Measurements from ENCODE around the gene PAM.

The PAM gene

GRCh38 chr5:102930244-102930643, 175.1 kb downstream of the PAM start:
- no peak overlapping the region for H3K4me3 Mint-ChIP-seq
- no peak overlapping the region for H3K27ac Mint-ChIP-seq (ENCODE audit: low read depth)
- no peaks in the 10 kb centered on the region for H3K9me3 Mint-ChIP-seq
- H3K4me1 Mint-ChIP-seq = no peaks in the 10 kb centered on the region
- H3K27me3 Mint-ChIP-seq = no peaks in the 10 kb centered on the region
- ATAC-seq (replicated peaks; ENCODE audit: extremely low read depth, poor library complexity, severe bottlenecking) (no peak), DNase-seq (ENCODE audit: low spot score in 2 of 2) (no peak)
- H3K36me3 Mint-ChIP-seq (ENCODE audit: insufficient read depth) = peaks cover 7% of the 10 kb centered on the region

GRCh38 chr5:102931085-102931725, 176.1 kb downstream of the PAM start:
- Mint-ChIP-seq H3K27ac (ENCODE audit: low read depth) (no peak overlapping the region), H3K4me1 (no peaks in the 10 kb centered on the region), H3K27me3 (no peaks in the 10 kb centered on the region), H3K4me3 (no peak overlapping the region), H3K36me3 (ENCODE audit: insufficient read depth) (peaks cover 7% of the 10 kb centered on the region), H3K9me3 (no peaks in the 10 kb centered on the region)
- DNase-seq (ENCODE audit: low spot score in 2 of 2) (no peak), ATAC-seq (replicated peaks; ENCODE audit: extremely low read depth, poor library complexity, severe bottlenecking) (no peak)

GRCh38 chr5:102932781-102933180, 177.7 kb downstream of the PAM start:
- Mint-ChIP-seq H3K9me3 (no peaks in the 10 kb centered on the region), H3K36me3 (ENCODE audit: insufficient read depth) (peaks cover 2% of the 10 kb centered on the region), H3K27me3 (no peaks in the 10 kb centered on the region), H3K27ac (ENCODE audit: low read depth) (no peak overlapping the region), H3K4me3 (no peak overlapping the region), H3K4me1 (no peaks in the 10 kb centered on the region)
- no peak for DNase-seq (ENCODE audit: low spot score in 2 of 2)
- ATAC-seq (replicated peaks; ENCODE audit: extremely low read depth, poor library complexity, severe bottlenecking) = no peak

- H3K27me3 Mint-ChIP-seq = no peaks in the 10 kb centered on the region
- DNase-seq (ENCODE audit: low spot score in 2 of 2) (no peak), ATAC-seq (replicated peaks; ENCODE audit: extremely low read depth, poor library complexity, severe bottlenecking) (no peak)
- H3K36me3 Mint-ChIP-seq (ENCODE audit: insufficient read depth) = peaks cover 2% of the 10 kb centered on the region
- no peaks in the 10 kb centered on the region for H3K9me3 Mint-ChIP-seq
- H3K4me1 Mint-ChIP-seq = no peaks in the 10 kb centered on the region
- no peak overlapping the region for H3K4me3 Mint-ChIP-seq
- H3K27ac Mint-ChIP-seq (ENCODE audit: low read depth) = no peak overlapping the region
Observed at GRCh38 chr5:102933316-102933715, 178.2 kb downstream of the PAM start.

DNA sequence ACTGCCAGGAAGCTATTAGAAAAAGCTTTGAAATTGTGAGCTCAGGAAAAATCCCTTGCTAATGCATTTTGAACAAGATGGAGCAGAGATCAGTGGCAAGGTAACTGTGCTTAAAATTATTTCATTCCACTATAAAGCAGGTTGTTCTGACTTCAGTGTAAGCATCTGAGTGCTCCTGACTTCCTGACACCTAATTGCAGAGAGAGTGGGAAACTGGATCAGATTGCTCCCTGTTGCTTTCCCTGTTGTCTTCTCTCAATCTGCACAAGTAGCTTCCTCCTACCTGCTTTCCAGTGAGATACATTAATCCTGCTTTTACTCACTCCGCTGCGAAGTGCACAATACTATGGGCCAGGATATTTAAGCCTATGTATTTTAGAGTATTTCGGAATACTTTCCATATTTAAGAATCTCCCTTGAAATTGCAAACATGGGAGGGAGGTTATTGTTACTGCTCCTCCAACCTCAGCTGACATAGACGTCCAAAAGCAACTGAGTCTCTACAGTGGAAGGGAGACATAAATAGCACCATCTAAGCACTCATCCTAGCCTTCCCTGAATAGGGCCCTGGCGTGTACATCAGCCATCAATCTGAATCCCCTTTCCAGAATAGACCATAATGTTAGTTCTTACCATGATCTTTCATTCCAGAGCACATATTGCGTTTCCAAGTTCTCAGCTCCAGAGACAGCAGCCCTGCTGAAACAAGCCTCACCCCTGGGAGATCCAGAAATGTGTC, 178.8 kb downstream of the PAM start:
- Mint-ChIP-seq H3K4me3 (no peak overlapping the region), H3K4me1 (no peaks in the 10 kb centered on the region), H3K9me3 (no peaks in the 10 kb centered on the region), H3K27ac (ENCODE audit: low read depth) (no peak overlapping the region), H3K27me3 (no peaks in the 10 kb centered on the region), H3K36me3 (ENCODE audit: insufficient read depth) (peaks cover 2% of the 10 kb centered on the region)
- DNase-seq (ENCODE audit: low spot score in 2 of 2) (no peak), ATAC-seq (replicated peaks; ENCODE audit: extremely low read depth, poor library complexity, severe bottlenecking) (no peak)

GRCh38 chr5:102937894-102938293, 182.8 kb downstream of the PAM start:
- no peak for DNase-seq (ENCODE audit: low spot score in 2 of 2)
- ATAC-seq (replicated peaks; ENCODE audit: extremely low read depth, poor library complexity, severe bottlenecking) = no peak
- no peak overlapping the region for H3K27ac Mint-ChIP-seq (ENCODE audit: low read depth)
- peaks cover 2% of the 10 kb centered on the region for H3K36me3 Mint-ChIP-seq (ENCODE audit: insufficient read depth)
- no peaks in the 10 kb centered on the region for H3K9me3 Mint-ChIP-seq
- no peaks in the 10 kb centered on the region for H3K27me3 Mint-ChIP-seq
- no peaks in the 10 kb centered on the region for H3K4me1 Mint-ChIP-seq
- no peak overlapping the region for H3K4me3 Mint-ChIP-seq

DNA sequence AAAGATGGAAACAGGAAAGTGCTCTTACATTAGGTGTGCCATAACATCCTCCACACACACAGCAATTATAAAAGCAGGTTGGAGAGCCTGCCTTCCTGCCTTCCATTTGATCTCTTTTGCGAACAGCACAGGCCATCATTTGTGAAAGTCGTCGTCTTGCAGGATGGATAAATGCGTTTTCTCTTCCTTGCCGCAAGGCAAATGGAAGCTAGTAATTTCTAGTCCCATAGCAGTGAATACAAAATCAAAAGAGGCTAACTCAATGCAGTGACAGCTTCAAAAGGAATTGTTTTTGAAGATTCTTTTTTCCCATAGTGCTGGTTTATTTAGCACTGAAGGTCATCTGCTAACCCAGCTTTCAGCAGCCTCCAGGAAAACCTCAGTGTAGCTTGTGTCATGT, 186.0 kb downstream of the PAM start:
- H3K9me3 Mint-ChIP-seq = no peaks in the 10 kb centered on the region
- no peak overlapping the region for H3K4me3 Mint-ChIP-seq
- no peak for DNase-seq (ENCODE audit: low spot score in 2 of 2)
- no peak for ATAC-seq (replicated peaks; ENCODE audit: extremely low read depth, poor library complexity, severe bottlenecking)
- H3K36me3 Mint-ChIP-seq (ENCODE audit: insufficient read depth) = no peaks in the 10 kb centered on the region
- H3K27me3 Mint-ChIP-seq = no peaks in the 10 kb centered on the region
- H3K4me1 Mint-ChIP-seq = no peaks in the 10 kb centered on the region
- no peak overlapping the region for H3K27ac Mint-ChIP-seq (ENCODE audit: low read depth)

- DNase-seq (ENCODE audit: low spot score in 2 of 2) (no peak), ATAC-seq (replicated peaks; ENCODE audit: extremely low read depth, poor library complexity, severe bottlenecking) (no peak)
- no peak overlapping the region for H3K27ac Mint-ChIP-seq (ENCODE audit: low read depth)
- no peaks in the 10 kb centered on the region for H3K4me1 Mint-ChIP-seq
- no peak overlapping the region for H3K4me3 Mint-ChIP-seq
- no peaks in the 10 kb centered on the region for H3K27me3 Mint-ChIP-seq
- no peaks in the 10 kb centered on the region for H3K9me3 Mint-ChIP-seq
- H3K36me3 Mint-ChIP-seq (ENCODE audit: insufficient read depth) = peaks cover 12% of the 10 kb centered on the region
Observed at GRCh38 chr5:102946414-102946813, 191.3 kb downstream of the PAM start.

- no peak for ATAC-seq (replicated peaks; ENCODE audit: extremely low read depth, poor library complexity, severe bottlenecking)
- no peak overlapping the region for H3K4me3 Mint-ChIP-seq
- H3K27me3 Mint-ChIP-seq = no peaks in the 10 kb centered on the region
- H3K27ac Mint-ChIP-seq (ENCODE audit: low read depth) = no peak overlapping the region
- no peaks in the 10 kb centered on the region for H3K4me1 Mint-ChIP-seq
- H3K9me3 Mint-ChIP-seq = no peaks in the 10 kb centered on the region
- H3K36me3 Mint-ChIP-seq (ENCODE audit: insufficient read depth) = peaks cover 13% of the 10 kb centered on the region
- no peak for DNase-seq (ENCODE audit: low spot score in 2 of 2)
Observed at GRCh38 chr5:102946971-102947370, 191.9 kb downstream of the PAM start.

DNA sequence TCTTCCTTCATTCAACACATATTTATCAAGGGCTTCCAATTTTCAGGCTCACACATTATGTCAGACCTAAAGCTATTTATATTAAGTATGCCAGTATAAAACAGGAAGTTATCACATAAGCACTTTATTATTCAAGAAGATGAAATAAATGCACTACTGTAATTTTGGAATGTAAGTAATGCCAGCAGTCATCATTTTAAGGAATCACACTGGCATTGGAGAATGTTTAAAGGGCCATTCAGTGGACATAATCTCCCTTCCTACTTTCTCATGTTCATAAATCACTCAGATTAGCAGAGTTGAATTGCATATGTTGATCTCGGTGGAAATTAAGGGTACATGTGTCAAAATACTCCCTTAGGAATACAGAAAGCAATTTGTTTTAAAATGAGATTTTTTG, 200.4 kb downstream of the PAM start:
- no peak overlapping the region for H3K4me3 Mint-ChIP-seq

DNA sequence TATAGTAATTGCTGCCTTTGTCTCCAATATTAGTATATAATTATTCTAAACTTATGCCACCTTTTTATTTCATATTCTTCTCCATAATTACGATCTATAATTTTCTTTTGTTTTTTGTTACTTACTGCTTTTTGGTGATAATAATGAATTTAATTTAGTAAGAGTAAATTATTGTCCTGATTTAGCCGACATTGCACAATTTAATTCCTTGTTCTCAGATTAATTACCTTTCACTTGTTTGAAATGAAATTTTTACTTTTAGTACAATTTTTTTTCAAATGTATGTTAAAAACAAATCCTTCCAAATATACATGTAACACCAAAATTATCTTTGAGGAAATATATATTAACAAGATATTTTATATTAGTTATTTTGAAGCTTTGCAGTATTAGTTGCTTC, 201.5 kb downstream of the PAM start:
- Mint-ChIP-seq H3K9me3 (no peaks in the 10 kb centered on the region), H3K27me3 (no peaks in the 10 kb centered on the region), H3K36me3 (ENCODE audit: insufficient read depth) (peaks cover 7% of the 10 kb centered on the region), H3K27ac (ENCODE audit: low read depth) (no peak overlapping the region), H3K4me1 (no peaks in the 10 kb centered on the region), H3K4me3 (no peak overlapping the region)
- ATAC-seq (replicated peaks; ENCODE audit: extremely low read depth, poor library complexity, severe bottlenecking) (no peak), DNase-seq (ENCODE audit: low spot score in 2 of 2) (no peak)

More for the DNA sequence above, 200.4 kb downstream of the PAM start:
- no peaks in the 10 kb centered on the region for H3K4me1 Mint-ChIP-seq
- peaks cover 13% of the 10 kb centered on the region for H3K36me3 Mint-ChIP-seq (ENCODE audit: insufficient read depth)
- ATAC-seq (replicated peaks; ENCODE audit: extremely low read depth, poor library complexity, severe bottlenecking) (no peak), DNase-seq (ENCODE audit: low spot score in 2 of 2) (no peak)
- no peaks in the 10 kb centered on the region for H3K27me3 Mint-ChIP-seq
- no peak overlapping the region for H3K27ac Mint-ChIP-seq (ENCODE audit: low read depth)
- H3K9me3 Mint-ChIP-seq = no peaks in the 10 kb centered on the region

GRCh38 chr5:102957141-102957540, 202.0 kb downstream of the PAM start:
- peaks cover 7% of the 10 kb centered on the region for H3K36me3 Mint-ChIP-seq (ENCODE audit: insufficient read depth)
- no peaks in the 10 kb centered on the region for H3K9me3 Mint-ChIP-seq
- ATAC-seq (replicated peaks; ENCODE audit: extremely low read depth, poor library complexity, severe bottlenecking) (no peak), DNase-seq (ENCODE audit: low spot score in 2 of 2) (no peak)
- H3K4me1 Mint-ChIP-seq = no peaks in the 10 kb centered on the region
- H3K27ac Mint-ChIP-seq (ENCODE audit: low read depth) = no peak overlapping the region
- no peak overlapping the region for H3K4me3 Mint-ChIP-seq
- no peaks in the 10 kb centered on the region for H3K27me3 Mint-ChIP-seq

DNA sequence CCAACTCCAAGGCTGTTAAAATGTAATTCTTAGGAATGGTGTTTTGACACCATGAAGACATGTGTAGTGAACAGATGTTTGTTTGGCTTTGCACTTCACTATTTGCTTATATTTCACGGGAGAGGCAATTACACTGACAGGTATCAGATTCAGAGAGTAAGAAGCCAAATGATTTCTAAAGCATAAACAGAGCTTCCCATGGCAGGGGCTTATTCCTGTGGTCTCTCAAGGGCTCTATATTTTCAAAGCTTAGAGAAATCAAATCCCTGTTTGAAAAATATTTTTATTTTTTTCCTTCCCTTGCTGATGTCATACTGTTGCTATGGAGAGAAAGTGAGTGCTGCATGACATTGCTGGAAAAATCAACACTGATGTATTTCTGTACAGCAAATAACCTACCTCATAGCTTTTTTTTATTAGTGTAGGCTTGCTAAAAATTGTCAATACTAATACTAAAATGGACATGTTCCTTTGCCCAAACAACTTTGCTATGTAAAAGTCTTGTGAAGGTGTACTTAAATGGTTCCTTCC, 203.4 kb downstream of the PAM start:
- Mint-ChIP-seq H3K27me3 (no peaks in the 10 kb centered on the region), H3K4me3 (no peak overlapping the region), H3K9me3 (no peaks in the 10 kb centered on the region), H3K36me3 (ENCODE audit: insufficient read depth) (peaks cover 7% of the 10 kb centered on the region), H3K27ac (ENCODE audit: low read depth) (no peak overlapping the region), H3K4me1 (peaks cover under 1% of the 10 kb centered on the region)
- DNase-seq (ENCODE audit: low spot score in 2 of 2) (no peak), ATAC-seq (replicated peaks; ENCODE audit: extremely low read depth, poor library complexity, severe bottlenecking) (no peak)
